GM13977 (cell line): ENCODE results near the gene ALPP.

ENCODE experiments used
- DNase-seq: peaks from one replicate; pipeline ENCODE4 v3.0.0; 2012; ENCODE audit warnings: low spot score
- in situ Hi-C: fragments of 300-500 bp; cut with MboI; formaldehyde crosslinking; loops from one replicate; pipeline ENCODE4 v1.12.0; 2022; ENCODE audit warnings: low sequenced_read_pairs, low pct_unique_long_range_greater_than_20kb, mixed read lengths, inconsistent platforms; ENCODE audit not compliant: unreplicated experiment
- TF ChIP-seq, protein P1 (sequence below): IDR thresholded peaks from 2 replicates; pipeline ENCODE4 v1.5.1; 2012; ENCODE audit warnings: mild to moderate bottlenecking, control low read depth; ENCODE audit not compliant: insufficient read depth; ENCODE audit errors: extremely low read depth, missing control alignments

Gene ALPP

DNA sequence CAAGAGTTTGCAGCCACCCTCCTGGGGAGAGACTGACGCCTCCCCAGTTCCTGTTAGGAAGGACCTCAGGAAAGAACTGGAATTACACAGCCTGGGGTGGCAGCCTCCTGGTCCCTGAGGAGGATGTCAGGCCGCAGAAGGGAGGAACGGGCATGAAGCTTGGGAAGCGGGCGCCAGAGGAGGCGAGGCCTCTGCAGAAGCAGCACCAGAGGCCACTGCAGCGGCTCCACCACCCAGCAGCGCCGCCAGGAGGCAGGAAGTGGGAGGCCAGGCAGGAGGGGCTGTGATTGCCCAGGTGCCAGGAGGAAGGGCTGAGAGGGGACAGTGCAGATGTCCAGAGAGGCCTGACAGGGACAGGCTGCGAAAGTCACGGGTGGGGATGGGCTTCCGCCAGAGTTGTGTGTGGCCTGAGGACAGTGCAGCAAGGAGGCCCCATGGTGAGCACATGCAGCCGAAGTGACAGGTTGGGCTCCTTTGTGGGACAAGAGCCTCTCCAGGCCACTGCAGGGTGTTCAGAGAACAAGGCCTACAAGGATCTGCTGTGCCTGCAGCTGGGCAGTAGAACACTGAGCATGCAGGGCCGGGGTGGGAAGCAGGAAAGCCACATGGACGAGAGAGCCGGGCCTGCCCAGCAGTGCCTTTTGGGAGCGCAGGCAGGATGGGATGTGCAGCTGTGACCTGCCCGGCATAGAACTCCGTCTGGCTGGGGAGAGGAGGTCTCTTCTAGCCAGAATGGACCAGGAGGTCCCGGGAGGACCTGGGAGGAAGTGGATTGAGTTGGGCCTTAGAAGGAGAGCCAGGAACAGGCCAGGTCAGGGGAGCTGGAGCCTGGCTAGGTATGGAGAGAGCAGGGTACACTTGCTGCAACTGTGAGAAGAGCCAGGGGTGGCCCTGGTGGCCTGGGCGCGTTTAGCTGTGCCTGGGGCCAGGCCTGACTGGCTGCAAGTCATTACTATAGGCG, 39.1 kb upstream of the ALPP start:
- in situ Hi-C loops = no loop called here
- TF ChIP-seq, protein P1, sequence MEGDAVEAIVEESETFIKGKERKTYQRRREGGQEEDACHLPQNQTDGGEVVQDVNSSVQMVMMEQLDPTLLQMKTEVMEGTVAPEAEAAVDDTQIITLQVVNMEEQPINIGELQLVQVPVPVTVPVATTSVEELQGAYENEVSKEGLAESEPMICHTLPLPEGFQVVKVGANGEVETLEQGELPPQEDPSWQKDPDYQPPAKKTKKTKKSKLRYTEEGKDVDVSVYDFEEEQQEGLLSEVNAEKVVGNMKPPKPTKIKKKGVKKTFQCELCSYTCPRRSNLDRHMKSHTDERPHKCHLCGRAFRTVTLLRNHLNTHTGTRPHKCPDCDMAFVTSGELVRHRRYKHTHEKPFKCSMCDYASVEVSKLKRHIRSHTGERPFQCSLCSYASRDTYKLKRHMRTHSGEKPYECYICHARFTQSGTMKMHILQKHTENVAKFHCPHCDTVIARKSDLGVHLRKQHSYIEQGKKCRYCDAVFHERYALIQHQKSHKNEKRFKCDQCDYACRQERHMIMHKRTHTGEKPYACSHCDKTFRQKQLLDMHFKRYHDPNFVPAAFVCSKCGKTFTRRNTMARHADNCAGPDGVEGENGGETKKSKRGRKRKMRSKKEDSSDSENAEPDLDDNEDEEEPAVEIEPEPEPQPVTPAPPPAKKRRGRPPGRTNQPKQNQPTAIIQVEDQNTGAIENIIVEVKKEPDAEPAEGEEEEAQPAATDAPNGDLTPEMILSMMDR = no peak
- no peak for DNase-seq

DNA sequence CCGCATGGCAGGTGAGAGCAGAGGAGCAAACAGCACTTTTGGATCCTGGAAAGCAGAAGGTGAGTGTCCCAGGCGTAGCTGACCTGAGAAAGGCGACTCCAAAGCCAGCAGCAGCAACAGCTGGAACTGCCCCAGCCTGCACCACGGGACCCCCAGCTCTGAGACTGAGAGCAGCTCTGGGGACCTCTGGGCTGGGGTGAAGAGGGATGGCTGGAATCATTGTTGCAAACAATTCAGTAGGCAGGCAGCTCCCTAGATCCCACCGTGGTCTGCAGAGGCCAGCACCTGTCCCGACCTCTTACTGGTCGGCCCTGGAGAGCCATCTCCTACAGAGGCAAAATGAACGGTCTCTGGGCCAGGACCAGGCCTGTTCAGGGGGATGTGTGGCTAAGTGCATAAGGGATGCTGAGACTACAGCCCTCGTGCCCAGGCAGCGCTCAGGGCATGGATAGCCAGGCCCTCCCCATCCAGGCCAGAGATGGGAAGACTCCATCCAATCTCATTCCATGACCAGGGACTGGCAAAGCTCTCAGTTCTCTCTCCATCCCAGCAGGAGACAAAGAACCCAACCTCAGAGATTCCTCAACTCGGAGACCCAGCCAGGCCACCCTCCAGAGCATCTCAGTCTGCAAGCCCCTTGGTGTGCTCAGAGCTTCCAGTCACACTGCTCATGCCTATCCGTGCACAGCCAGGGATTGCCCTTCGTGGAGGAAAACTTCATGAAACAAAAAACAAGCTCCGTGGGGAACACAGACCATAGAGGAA, 38.2 kb upstream of the ALPP start:
- TF ChIP-seq, protein P1 = no peak
- in situ Hi-C loops = no loop called here
- DNase-seq = no peak

DNA sequence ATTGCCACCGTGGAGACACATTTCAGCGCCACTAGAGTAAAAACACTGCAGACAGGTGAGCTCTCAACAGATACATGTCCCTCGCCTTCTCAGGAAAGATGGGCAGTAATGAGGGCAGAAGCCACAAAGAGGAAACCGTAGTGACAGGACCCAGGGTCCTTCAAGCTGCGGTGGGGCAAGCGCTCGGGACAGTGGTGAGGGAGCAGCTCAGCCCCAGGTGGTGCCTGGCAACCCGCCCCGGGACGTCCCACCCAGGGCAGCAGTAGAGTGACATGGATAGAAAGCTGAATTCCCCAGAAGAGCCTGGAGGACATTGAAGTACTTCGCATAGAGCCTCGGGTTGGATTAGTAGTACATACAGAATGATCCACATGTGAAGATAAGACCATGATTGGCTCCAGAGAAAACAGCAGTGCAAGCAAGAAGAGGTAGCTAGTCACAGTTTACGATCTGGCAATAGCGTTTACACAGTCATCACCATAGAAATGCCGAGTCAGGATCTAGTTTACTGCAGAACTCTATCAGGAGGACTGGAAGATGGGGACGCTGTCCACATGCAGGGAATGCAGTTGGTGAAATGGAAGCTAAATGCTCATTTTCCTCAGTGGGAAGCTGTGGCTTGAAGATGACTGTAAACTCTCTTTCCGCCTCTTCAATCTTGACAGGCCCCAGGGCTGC, 37.4 kb upstream of the ALPP start:
- no peak for DNase-seq
- TF ChIP-seq, protein P1 = no peak
- in situ Hi-C loops = no loop called here

DNA sequence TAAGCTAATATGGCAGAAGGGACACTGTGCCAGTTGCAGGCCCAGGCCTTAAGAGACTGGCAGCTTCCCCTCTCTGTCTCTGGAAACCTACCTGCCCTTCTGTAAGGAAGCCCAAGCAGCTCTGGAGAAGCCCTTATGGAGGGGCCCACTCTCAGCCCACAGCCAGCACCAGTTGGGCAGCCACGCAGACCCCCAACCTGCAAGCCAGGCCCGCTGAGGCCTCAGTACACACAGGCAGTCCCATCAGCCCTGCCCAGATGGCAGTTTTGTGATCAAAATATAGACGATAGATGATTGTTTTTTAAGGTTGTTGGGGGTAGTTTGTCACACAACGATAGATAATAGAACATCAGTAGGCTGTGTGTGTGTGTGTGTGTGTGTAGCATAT, 36.8 kb upstream of the ALPP start:
- DNase-seq = no peak
- in situ Hi-C loops = no loop called here
- TF ChIP-seq, protein P1 = no peak

DNA sequence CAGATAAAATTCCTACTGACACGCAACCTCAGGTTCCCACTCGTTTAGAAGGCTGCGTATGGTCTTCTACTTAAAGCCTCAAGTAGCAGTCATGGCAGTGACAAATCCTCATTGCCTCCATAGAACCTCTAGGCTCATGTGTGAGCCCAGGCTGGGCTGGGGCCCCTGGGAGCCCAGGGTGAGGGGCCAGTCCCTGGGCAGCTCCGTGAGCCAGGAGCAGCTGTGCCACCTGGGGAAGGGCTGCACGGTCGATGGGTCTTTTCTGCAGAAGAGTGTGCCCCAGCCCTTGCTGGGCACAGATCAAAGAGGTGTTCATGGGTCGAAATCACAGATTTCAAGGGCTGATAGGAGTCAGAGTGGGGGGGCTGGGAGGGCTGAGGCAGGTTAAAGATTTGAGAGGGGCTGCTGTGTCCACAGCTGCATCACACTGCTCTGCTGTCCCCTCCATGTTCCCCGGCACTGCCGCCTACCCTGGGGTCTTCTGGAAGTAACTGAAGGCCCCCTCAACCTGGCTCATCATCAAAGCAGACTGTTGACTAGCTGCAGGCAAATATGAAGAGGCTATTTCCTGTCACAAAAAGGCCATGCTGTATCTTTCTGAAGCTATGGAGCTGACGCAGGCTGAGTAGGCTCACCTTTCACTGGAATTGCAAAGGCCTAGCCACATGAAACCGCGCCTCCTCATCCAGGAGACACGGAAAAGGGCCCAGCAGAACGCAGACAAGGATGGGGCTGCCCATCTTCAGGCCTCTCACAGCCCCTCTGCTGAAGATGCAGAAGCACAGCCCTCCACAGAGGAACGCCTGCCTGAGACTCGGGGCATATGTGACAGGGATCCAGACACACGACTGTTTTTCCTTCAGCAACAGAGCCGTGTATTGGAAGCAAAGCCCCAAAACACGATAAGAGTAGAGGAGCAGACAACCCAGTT, 35.7 kb upstream of the ALPP start:
- TF ChIP-seq, protein P1 = no peak
- in situ Hi-C loops = no loop called here
- DNase-seq = no peak
